KMS-11 (cell line): ENCODE data around the gene CCDC169.
"Not testable (repeated sequence)": the region's sequence is repeated elsewhere in the genome, so short reads cannot be mapped to it uniquely, and the experiment has no call there.

ENCODE experiments used
- H2AFZ ChIP-seq: fragments of 200-600 bp; sonication (generic); 2 replicates; pipeline ENCODE4 v1.6.1; 2016; ENCODE audit warnings: antibody characterized with exemption, mixed run types, low read depth
- H3K27ac ChIP-seq: fragments of 200-600 bp; sonication (generic); 2 replicates; pipeline ENCODE4 v1.6.1; 2016; ENCODE audit warnings: mild to moderate bottlenecking, mixed run types
- H3K27me3 ChIP-seq: fragments of 200-600 bp; sonication (generic); 2 replicates; pipeline ENCODE4 v1.6.1; 2017; ENCODE audit warnings: mild to moderate bottlenecking, low read depth, mixed run types, moderate library complexity; ENCODE audit not compliant: insufficient read depth
- H3K36me3 ChIP-seq: fragments of 200-600 bp; sonication (generic); 2 replicates; pipeline ENCODE4 v1.6.1; 2017; ENCODE audit warnings: mild to moderate bottlenecking, mixed run types; ENCODE audit not compliant: insufficient read depth
- H3K4me1 ChIP-seq: fragments of 200-600 bp; sonication (generic); 2 replicates; pipeline ENCODE4 v1.6.1; 2016; ENCODE audit warnings: mild to moderate bottlenecking, low read depth, mixed run types; ENCODE audit not compliant: poor library complexity, severe bottlenecking
- H3K4me2 ChIP-seq: fragments of 200-600 bp; sonication (generic); 2 replicates; pipeline ENCODE4 v1.7.0; 2016; ENCODE audit warnings: mild to moderate bottlenecking, mixed run types
- H3K4me3 ChIP-seq: fragments of 200-600 bp; sonication (generic); IDR thresholded peaks from 2 replicates; pipeline ENCODE4 v1.6.1; 2017; ENCODE audit warnings: low read depth, low read length, mixed read lengths; ENCODE audit not compliant: insufficient read depth
- H3K79me2 ChIP-seq: fragments of 200-600 bp; sonication (generic); 2 replicates; pipeline ENCODE4 v1.6.1; 2016; ENCODE audit warnings: low read depth, mixed run types; ENCODE audit not compliant: insufficient read depth
- H3K9ac ChIP-seq: fragments of 200-600 bp; sonication (generic); 2 replicates; pipeline ENCODE4 v1.6.1; 2016; ENCODE audit warnings: mild to moderate bottlenecking, mixed run types
- H4K20me1 ChIP-seq: fragments of 200-600 bp; sonication (generic); 2 replicates; pipeline ENCODE4 v1.6.1; 2016; ENCODE audit warnings: mild to moderate bottlenecking, mixed run types; ENCODE audit not compliant: insufficient read depth
- TF ChIP-seq, protein P1 (sequence below): fragments of 200-600 bp; sonication (generic); conservative IDR thresholded peaks from 2 replicates; pipeline ENCODE4 v1.6.1; 2017; ENCODE audit warnings: low read depth, mild to moderate bottlenecking, antibody characterized with exemption, low read length, moderate library complexity, mixed read lengths

Gene CCDC169

GRCh38 chr13:36331280-36331679, 33.7 kb upstream of the CCDC169 start:
- Histone ChIP-seq H3K36me3 (no peaks in the 10 kb centered on the region), H3K4me1 (peaks cover 7% of the 10 kb centered on the region), H3K4me2 (no peak overlapping the region), H3K27me3 (no peaks in the 10 kb centered on the region), H3K79me2 (no peaks in the 10 kb centered on the region), H2AFZ (no peak overlapping the region), H3K27ac (no peak overlapping the region), H4K20me1 (no peaks in the 10 kb centered on the region), H3K4me3 (no peak overlapping the region), H3K9ac (no peak overlapping the region)
- TF ChIP-seq, protein P1, sequence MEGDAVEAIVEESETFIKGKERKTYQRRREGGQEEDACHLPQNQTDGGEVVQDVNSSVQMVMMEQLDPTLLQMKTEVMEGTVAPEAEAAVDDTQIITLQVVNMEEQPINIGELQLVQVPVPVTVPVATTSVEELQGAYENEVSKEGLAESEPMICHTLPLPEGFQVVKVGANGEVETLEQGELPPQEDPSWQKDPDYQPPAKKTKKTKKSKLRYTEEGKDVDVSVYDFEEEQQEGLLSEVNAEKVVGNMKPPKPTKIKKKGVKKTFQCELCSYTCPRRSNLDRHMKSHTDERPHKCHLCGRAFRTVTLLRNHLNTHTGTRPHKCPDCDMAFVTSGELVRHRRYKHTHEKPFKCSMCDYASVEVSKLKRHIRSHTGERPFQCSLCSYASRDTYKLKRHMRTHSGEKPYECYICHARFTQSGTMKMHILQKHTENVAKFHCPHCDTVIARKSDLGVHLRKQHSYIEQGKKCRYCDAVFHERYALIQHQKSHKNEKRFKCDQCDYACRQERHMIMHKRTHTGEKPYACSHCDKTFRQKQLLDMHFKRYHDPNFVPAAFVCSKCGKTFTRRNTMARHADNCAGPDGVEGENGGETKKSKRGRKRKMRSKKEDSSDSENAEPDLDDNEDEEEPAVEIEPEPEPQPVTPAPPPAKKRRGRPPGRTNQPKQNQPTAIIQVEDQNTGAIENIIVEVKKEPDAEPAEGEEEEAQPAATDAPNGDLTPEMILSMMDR, result no peak

- H3K9ac ChIP-seq, result no peak overlapping the region
- no peak overlapping the region for H3K4me3 ChIP-seq
- no peaks in the 10 kb centered on the region for H4K20me1 ChIP-seq
- no peak overlapping the region for H2AFZ ChIP-seq
- no peak overlapping the region for H3K4me2 ChIP-seq
- no peaks in the 10 kb centered on the region for H3K27me3 ChIP-seq
- H3K4me1 ChIP-seq, result peaks cover 7% of the 10 kb centered on the region
- TF ChIP-seq, protein P1, result no peak
- no peak overlapping the region for H3K27ac ChIP-seq
- H3K79me2 ChIP-seq, result no peaks in the 10 kb centered on the region
- H3K36me3 ChIP-seq, result no peaks in the 10 kb centered on the region
Observed at GRCh38 chr13:36329361-36329760, 31.7 kb upstream of the CCDC169 start.

- TF ChIP-seq, protein P1, result no peak
- Histone ChIP-seq H4K20me1 (no peaks in the 10 kb centered on the region), H3K4me3 (no peak overlapping the region), H3K9ac (no peak overlapping the region), H3K36me3 (no peaks in the 10 kb centered on the region), H3K4me1 (peaks cover 7% of the 10 kb centered on the region), H3K27ac (no peak overlapping the region), H3K4me2 (no peak overlapping the region), H3K27me3 (no peaks in the 10 kb centered on the region), H2AFZ (no peak overlapping the region), H3K79me2 (no peaks in the 10 kb centered on the region)
Observed at GRCh38 chr13:36328821-36329220, 31.2 kb upstream of the CCDC169 start.

DNA sequence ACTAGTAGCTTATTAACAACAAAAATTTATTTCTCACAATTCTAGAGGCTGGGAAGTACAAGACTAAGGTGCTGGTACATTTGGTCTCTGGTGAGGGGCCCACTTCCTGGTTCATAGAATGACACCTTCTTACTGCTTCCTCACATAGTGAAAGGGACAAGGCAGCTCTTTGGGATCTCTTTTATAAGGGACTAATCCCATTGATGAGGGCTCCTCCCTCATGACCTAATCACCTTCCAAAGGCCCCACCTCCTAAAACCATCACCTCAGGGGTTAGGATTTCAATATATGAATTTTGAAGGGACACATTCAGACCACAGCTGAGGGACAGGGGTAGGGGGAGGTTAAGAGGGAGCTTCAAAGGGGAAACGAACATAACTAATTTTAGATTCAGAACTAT, 28.3 kb upstream of the CCDC169 start:
- no peaks in the 10 kb centered on the region for H4K20me1 ChIP-seq
- no peak overlapping the region for H3K4me2 ChIP-seq
- no peaks in the 10 kb centered on the region for H3K79me2 ChIP-seq
- H2AFZ ChIP-seq, result no peak overlapping the region
- TF ChIP-seq, protein P1, result no peak
- peaks cover 7% of the 10 kb centered on the region for H3K4me1 ChIP-seq
- H3K36me3 ChIP-seq, result no peaks in the 10 kb centered on the region
- H3K9ac ChIP-seq, result no peak overlapping the region
- no peak overlapping the region for H3K27ac ChIP-seq
- no peak overlapping the region for H3K4me3 ChIP-seq
- no peaks in the 10 kb centered on the region for H3K27me3 ChIP-seq

GRCh38 chr13:36324881-36325280, 27.3 kb upstream of the CCDC169 start:
- not testable (repeated sequence) for H3K4me2 ChIP-seq, H3K9ac ChIP-seq, H3K4me3 ChIP-seq, H4K20me1 ChIP-seq, H3K4me1 ChIP-seq, H2AFZ ChIP-seq, H3K79me2 ChIP-seq, H3K36me3 ChIP-seq, H3K27me3 ChIP-seq, H3K27ac ChIP-seq
